Measurements from ENCODE around the gene HSBP1L1.

GRCh38 chr18:79970419-79971133, 6.1 kb downstream of the HSBP1L1 start:
- no peak for TF ChIP-seq POLR2A (IDR thresholded peaks at IDR 0.05; ENCODE audit: extremely low read depth, insufficient read length)
- TF ChIP-seq, protein P1, sequence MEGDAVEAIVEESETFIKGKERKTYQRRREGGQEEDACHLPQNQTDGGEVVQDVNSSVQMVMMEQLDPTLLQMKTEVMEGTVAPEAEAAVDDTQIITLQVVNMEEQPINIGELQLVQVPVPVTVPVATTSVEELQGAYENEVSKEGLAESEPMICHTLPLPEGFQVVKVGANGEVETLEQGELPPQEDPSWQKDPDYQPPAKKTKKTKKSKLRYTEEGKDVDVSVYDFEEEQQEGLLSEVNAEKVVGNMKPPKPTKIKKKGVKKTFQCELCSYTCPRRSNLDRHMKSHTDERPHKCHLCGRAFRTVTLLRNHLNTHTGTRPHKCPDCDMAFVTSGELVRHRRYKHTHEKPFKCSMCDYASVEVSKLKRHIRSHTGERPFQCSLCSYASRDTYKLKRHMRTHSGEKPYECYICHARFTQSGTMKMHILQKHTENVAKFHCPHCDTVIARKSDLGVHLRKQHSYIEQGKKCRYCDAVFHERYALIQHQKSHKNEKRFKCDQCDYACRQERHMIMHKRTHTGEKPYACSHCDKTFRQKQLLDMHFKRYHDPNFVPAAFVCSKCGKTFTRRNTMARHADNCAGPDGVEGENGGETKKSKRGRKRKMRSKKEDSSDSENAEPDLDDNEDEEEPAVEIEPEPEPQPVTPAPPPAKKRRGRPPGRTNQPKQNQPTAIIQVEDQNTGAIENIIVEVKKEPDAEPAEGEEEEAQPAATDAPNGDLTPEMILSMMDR (IDR thresholded peaks at IDR 0.05; ENCODE audit: low read depth, low read length) = no peak
- TF ChIP-seq MAX (IDR thresholded peaks at IDR 0.05; ENCODE audit: low read depth, low read length) = no peak
- no peak for TF ChIP-seq MYC (IDR thresholded peaks at IDR 0.05; ENCODE audit: low read depth, low read length)

Data from NB4 (cell line).